ENCODE measurements around the gene CEP128.

DNA sequence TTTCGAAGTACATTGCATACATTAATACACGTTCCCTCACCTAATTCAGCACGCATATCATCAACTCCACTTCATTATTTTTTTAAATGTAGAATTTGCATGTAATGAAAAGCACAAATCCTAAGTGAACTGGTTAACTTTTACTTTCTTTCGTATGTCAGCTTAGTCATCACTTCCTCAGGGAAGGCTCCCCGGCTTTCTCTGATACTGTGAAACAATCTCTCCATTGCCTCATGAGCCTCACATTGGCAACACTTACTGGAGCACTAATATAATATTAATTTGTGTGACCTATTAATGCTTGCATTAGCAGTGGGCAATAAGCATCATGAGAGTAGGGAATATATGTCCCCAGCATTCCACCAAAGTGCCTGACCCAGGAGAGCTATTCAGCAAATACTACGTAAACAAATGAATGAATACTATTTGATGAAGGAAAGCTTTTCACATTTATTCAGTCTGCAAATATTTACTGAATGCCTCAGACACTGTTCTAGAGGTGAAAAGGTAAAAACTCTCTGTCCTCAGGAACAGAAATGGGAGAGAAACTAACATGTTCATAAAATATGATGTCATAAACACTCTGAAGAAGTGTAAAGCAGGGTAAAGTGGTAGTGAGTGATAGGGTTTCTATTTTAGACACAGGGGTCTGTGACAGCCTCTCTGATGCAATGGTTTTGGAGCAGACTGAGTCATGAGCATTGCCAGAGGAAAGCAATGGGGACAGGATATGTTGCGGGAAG lies 402.7 kb downstream of the CEP128 start:
- TF ChIP-seq, protein P1, sequence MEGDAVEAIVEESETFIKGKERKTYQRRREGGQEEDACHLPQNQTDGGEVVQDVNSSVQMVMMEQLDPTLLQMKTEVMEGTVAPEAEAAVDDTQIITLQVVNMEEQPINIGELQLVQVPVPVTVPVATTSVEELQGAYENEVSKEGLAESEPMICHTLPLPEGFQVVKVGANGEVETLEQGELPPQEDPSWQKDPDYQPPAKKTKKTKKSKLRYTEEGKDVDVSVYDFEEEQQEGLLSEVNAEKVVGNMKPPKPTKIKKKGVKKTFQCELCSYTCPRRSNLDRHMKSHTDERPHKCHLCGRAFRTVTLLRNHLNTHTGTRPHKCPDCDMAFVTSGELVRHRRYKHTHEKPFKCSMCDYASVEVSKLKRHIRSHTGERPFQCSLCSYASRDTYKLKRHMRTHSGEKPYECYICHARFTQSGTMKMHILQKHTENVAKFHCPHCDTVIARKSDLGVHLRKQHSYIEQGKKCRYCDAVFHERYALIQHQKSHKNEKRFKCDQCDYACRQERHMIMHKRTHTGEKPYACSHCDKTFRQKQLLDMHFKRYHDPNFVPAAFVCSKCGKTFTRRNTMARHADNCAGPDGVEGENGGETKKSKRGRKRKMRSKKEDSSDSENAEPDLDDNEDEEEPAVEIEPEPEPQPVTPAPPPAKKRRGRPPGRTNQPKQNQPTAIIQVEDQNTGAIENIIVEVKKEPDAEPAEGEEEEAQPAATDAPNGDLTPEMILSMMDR (IDR thresholded peaks at IDR 0.05) = no peak
- TF ChIP-seq POLR2A (IDR thresholded peaks at IDR 0.05) = no peak
